Ectodermal cell (in vitro differentiated cells): Measurements from ENCODE around the gene NUDT8.
"Not testable (repeated sequence)": the region's sequence is repeated elsewhere in the genome, so short reads cannot be mapped to it uniquely, and the experiment has no call there.

ENCODE experiments used
- H3K27ac ChIP-seq: 2 replicates; pipeline ENCODE4 v1.7.0; 2013; ENCODE audit warnings: mild to moderate bottlenecking, low read depth, low read length; ENCODE audit not compliant: insufficient read depth, poor library complexity, severe bottlenecking
- H3K27me3 ChIP-seq: 2 replicates; pipeline ENCODE4 v1.7.0; 2013; ENCODE audit warnings: mild to moderate bottlenecking, low read length; ENCODE audit not compliant: insufficient read depth, control insufficient read depth, poor library complexity, severe bottlenecking
- H3K36me3 ChIP-seq: one replicate; pipeline ENCODE4 v1.7.0; 2013; ENCODE audit warnings: low read length; ENCODE audit not compliant: control insufficient read depth, insufficient read depth
- H3K4me1 ChIP-seq: one replicate; pipeline ENCODE4 v1.7.0; 2013; ENCODE audit warnings: low read length; ENCODE audit not compliant: control insufficient read depth, insufficient read depth
- H3K4me3 ChIP-seq: 2 replicates; pipeline ENCODE4 v1.7.0; 2013; ENCODE audit warnings: low read depth, low read length, control low read depth; ENCODE audit not compliant: insufficient read depth
- H3K9me3 ChIP-seq: 2 replicates; pipeline ENCODE4 v1.7.0; 2013; ENCODE audit warnings: mild to moderate bottlenecking, low read length, moderate library complexity; ENCODE audit not compliant: control insufficient read depth
- WGBS, 2 experiments: methylation state at CpG; one replicate each; pipeline ENCODE4 v1.1.7; 2013; ENCODE audit warnings: missing lambda C conversion rate in 2 of 2; 5-methylcytosine and 5-hydroxymethylcytosine counted together

NUDT8 gene

DNA sequence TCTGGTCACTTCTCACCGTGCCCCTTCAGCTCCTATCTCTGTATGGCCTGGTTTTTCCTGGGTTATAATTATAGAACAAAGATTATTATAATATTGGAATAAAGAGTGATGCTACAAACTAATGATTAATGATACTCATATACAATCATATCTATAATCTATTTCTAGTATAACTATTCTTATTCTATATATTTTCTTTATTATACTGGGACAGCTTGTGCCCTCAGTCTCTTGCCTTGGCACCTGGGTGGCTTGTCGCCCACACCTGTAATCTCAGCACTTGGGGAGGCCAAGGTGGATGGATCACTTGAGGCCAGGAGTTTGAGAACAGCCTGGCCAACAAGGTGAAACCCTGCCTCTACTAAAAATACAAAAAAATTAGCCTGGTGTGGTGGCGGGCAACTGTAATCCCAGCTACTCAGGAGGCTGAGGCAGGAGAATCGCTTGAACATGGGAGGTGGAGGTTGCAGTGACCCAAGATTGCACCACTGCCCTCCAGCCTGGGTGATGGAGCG, 30.0 kb upstream of the NUDT8 start:
- H3K4me1 ChIP-seq, H3K27me3 ChIP-seq, H3K27ac ChIP-seq, H3K9me3 ChIP-seq, H3K36me3 ChIP-seq, H3K4me3 ChIP-seq: not testable (repeated sequence)
- WGBS, 2 experiments, result 71 to 87% methylated on average over 4 to 5 of the region's 5 CpGs

DNA sequence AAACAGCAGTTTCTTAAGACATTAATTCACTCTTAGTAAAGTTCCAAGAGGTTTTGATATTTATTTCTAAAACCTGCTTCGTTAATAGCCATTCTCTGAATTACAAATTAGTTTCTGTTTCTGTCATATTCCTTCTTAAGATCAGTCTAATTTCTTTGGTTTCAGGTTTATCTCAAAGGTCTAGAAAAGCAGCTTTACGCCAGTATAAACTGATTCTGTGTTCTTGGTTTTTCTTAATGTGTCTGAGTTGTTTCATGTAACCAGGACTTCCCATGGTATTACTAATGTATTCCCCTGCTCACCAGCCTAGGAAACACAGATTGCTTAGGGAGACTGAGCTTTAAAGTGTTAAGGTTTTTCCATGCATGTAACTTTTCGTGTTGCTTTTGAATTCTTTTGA, 27.6 kb upstream of the NUDT8 start:
- no peaks in the 10 kb centered on the region for H3K27me3 ChIP-seq
- WGBS, 2 experiments, result 56 to 60% methylated on average over 3 of the region's 3 CpGs
- no peaks in the 10 kb centered on the region for H3K4me1 ChIP-seq
- H3K36me3 ChIP-seq, result no peaks in the 10 kb centered on the region
- H3K9me3 ChIP-seq, result peaks cover 8% of the 10 kb centered on the region
- H3K4me3 ChIP-seq, result no peak overlapping the region
- H3K27ac ChIP-seq, result no peak overlapping the region

DNA sequence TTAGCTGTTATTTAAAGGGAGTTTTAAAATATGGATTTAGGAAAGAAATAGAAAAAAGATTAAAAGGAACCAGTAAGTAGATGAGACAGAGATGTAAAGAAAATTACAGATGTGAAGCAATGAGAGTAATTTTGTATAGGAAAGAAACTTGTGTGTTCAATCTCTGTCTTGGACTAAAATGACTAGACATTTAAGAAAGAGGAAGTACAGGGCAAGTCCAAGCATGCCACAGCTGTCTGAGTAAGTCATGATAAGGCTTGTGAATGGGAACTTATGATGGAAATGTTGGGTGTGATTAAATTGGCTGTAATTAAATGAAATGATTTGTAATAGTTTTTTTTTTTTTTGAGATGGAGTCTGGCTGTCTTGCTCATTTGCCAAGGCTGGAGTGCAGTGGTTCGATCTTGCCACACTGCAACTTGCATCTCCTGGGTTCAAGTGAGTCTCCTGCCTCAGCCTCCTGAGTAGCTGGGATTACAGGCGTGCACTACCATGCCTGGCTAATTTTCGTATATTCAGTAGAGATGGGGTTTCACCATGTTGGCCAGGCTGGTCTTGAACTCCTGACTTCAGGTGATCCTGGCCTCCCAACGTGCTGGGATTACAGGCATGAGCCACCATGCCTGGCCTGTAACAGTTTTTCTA, 26.7 kb upstream of the NUDT8 start:
- 93% methylated on average over 4 of the region's 4 CpGs for WGBS, 2 experiments
- no peak overlapping the region for H3K4me3 ChIP-seq
- no peaks in the 10 kb centered on the region for H3K27me3 ChIP-seq
- no peaks in the 10 kb centered on the region for H3K4me1 ChIP-seq
- H3K27ac ChIP-seq, result no peak overlapping the region
- H3K9me3 ChIP-seq, result peaks cover 8% of the 10 kb centered on the region
- H3K36me3 ChIP-seq, result no peaks in the 10 kb centered on the region

DNA sequence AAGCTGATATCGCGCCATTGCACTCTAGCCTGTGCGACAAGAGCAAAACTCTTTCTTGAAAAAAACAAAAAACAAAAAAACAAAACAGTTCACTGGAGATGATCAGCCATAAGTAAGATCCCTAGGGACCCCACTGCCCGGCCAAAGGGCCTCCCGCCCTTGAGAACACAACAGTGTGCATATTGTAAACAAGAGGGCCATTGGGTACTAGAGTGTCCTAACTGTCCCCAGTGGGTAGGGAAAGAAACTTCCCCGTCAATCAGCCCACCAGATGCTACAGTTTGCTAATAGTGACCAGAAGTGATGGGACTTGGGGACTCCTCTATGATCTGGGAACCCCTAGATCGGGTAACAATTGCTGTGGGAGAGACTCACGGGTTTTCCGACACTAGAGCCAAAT, 24.5 kb upstream of the NUDT8 start:
- no peaks in the 10 kb centered on the region for H3K4me1 ChIP-seq
- H3K4me3 ChIP-seq, result no peak overlapping the region
- no peak overlapping the region for H3K27ac ChIP-seq
- no peaks in the 10 kb centered on the region for H3K36me3 ChIP-seq
- WGBS, 2 experiments, result 82 to 83% methylated on average over 9 of the region's 9 CpGs
- H3K9me3 ChIP-seq, result peaks cover 8% of the 10 kb centered on the region
- H3K27me3 ChIP-seq, result no peaks in the 10 kb centered on the region

DNA sequence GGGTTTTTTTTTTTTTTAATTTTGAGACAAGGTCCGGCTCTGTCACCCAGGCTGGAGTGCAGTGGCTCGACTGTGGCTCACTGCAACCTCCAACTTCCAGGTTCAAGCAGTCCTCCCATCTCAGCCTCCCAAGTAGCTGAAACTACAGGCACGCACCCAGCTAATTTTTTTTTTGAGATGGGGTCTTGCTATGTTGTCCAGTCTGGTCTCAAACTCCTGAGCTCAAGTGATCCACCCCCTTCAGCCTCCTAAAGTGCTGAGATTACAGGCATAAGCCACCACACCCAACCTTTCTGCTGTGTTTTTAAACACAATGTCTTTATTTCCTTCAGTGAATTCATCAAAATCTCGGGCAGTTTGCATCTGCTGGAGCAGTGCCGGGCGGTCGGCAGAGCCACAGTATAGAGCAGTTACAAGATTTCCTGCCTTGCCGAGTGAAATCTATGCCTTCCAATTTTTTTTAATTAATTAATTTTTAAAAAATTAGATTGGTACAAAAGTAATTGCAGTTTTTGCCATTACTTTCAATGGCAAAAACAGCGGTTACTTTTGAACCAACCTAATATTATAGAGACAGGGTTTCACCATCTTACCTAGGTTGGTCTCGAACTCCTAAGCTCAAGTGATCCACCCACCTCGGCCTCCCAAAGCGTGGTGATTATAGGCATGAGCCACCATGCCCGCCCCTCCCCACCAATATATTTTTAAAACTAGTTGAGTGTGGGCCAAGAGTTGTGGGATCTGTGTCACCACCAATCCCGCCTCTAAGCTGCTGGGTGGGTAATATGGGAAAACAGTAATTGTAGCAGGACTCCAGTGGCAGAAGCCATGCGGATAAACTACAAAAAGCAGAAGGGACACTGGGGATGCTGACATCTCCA, 23.5 kb upstream of the NUDT8 start:
- H3K4me3 ChIP-seq, result no peak overlapping the region
- no peaks in the 10 kb centered on the region for H3K27me3 ChIP-seq
- no peak overlapping the region for H3K27ac ChIP-seq
- peaks cover 8% of the 10 kb centered on the region for H3K9me3 ChIP-seq
- H3K4me1 ChIP-seq, result no peaks in the 10 kb centered on the region
- WGBS, 2 experiments, result 88 to 93% methylated on average over 13 to 15 of the region's 15 CpGs
- H3K36me3 ChIP-seq, result no peaks in the 10 kb centered on the region

DNA sequence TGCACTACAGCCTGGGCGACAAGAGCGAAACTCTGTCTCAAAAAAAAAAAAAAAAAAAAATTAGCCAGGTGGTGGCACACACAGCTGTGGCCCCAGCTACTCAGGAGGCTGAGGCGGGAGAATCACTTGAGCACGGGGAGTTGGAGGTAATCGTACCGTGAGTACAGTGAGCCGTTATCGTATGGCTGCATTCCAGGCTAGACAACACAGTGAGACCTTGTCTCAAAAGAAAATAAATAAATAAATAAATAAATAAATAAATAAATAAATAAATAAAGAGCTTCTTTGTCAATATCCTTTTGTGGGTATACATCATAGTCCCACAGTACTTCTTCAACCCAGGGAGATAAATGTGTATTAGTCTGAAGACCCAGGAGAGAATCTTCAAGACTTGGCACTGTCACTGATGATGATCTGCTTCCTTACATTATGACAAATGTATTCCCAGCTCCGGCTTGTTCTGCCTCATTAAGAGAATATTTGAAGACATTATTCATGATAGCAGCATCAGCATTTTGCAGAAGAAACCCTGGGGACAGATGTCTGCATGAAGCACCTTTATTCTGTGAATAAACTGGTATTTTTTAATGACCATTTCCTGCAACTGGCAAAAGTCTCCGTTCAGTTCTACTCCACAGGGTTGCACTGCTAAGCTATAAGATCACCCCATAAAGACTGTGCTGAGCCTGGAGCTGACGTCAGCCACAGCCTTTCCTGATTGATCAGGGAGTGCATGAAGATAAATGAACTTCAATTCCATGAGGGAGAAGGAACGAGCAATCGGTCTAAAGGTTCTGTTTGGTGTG, 22.4 kb upstream of the NUDT8 start:
- peaks cover 8% of the 10 kb centered on the region for H3K9me3 ChIP-seq
- no peaks in the 10 kb centered on the region for H3K4me1 ChIP-seq
- no peak overlapping the region for H3K4me3 ChIP-seq
- H3K27me3 ChIP-seq, result no peaks in the 10 kb centered on the region
- H3K36me3 ChIP-seq, result no peaks in the 10 kb centered on the region
- H3K27ac ChIP-seq, result no peak overlapping the region
- WGBS, 2 experiments, result 79 to 82% methylated on average over 11 of the region's 13 CpGs

DNA sequence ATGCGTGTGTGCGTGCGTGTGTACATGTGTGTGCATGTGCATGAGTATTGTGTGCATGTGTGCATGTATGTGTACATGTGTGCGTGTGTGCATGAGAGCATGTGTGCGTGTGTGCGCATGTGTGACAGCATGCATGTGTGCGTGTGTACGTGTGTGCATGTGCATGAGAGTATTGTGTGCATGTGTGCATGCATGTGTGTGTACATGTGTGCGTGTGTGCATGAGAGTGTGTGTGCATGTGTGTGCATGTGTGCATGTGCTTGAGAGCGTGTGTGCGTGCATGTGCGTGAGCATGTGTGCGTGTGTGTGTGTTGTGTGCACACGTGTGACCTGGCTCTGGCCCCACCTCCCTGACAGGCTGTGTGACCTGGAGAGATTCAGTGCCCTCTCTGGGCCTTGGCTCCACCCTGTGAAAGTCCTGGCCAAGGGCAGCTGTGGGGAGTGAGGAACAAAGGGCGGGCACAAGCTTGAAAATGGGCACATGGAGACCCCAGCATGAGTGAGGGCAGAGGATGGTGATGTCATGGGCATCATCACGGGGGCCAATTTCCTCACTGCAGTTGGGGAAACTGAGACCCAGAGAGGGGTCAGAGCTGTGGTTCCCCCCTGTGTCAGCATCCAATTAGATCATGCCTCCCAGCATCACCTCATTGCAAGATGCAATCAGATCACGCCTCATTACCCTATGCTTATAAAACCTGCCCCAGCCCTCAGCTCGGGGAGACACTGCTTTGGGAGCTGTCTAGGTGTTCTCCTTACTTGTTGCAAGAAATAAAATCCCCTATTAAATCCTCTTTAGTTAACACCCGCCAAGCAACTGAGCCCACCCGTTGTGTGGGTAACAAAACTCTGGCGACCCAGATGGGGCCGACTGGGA, 20.1 kb upstream of the NUDT8 start:
- Histone ChIP-seq H3K27me3 (no peaks in the 10 kb centered on the region), H3K27ac (no peak overlapping the region), H3K4me3 (no peak overlapping the region), H3K36me3 (no peaks in the 10 kb centered on the region), H3K4me1 (no peaks in the 10 kb centered on the region), H3K9me3 (no peaks in the 10 kb centered on the region)
- WGBS, 2 experiments, result 88 to 90% methylated on average over 22 of the region's 22 CpGs

DNA sequence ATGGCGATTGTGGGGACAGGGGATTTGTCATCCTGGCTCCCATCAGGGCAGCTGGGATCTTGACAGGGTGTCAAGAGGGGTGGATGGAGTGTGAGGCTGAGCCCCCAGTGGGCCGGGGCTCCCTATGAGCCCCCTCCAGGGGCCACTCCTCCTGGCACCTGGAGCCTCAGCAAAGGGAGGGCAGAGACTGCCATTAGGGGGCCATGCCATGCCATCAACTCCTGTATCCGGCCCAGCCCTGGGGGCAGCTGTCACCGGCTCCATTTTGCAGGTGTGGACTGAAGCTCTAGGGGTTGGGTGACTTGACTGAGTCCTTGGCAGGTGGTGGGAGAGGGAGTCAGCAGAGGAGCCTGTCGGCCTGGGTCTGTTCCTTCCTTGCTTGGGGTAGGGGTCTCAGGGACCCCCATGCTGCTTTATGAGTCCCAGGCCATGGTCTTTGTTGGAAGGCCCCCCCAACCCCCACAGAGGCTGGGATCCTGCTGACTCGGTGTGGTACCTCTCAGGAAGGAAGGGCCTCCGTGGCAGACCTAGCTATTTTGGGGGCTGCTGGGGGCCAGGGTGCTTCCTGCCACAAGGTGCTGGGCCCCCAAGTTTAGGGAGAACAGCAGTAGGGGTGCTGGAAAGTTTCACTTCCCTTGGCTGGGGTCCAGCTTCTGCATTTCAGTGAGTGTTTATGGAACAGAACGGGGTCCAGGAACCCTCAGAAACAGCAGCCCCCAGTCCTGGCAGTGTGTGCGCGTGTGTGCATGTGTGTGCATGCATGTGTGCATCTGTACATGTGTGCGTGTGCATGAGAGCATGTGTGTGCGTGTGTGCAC, 19.3 kb upstream of the NUDT8 start:
- Histone ChIP-seq H3K36me3 (no peaks in the 10 kb centered on the region), H3K4me3 (no peak overlapping the region), H3K27ac (no peak overlapping the region), H3K4me1 (no peaks in the 10 kb centered on the region), H3K27me3 (no peaks in the 10 kb centered on the region), H3K9me3 (no peaks in the 10 kb centered on the region)
- WGBS, 2 experiments, result 93 to 94% methylated on average over 12 of the region's 12 CpGs
